HG02759 (cell line): ENCODE data around the gene DHX35.
"Not testable (repeated sequence)": the region's sequence is repeated elsewhere in the genome, so short reads cannot be mapped to it uniquely, and the experiment has no call there.

Experiments used
- ATAC-seq: cut with Tn5 transposase; IDR thresholded peaks from one replicate; pipeline ENCODE4 v1.9.1; 2021; ENCODE audit warnings: mild to moderate bottlenecking, moderate library complexity; ENCODE audit not compliant: unreplicated experiment

Gene DHX35

GRCh38 chr20:38975539-38976120 lies 13.5 kb downstream of the DHX35 start:
- ATAC-seq, result no peak

DNA sequence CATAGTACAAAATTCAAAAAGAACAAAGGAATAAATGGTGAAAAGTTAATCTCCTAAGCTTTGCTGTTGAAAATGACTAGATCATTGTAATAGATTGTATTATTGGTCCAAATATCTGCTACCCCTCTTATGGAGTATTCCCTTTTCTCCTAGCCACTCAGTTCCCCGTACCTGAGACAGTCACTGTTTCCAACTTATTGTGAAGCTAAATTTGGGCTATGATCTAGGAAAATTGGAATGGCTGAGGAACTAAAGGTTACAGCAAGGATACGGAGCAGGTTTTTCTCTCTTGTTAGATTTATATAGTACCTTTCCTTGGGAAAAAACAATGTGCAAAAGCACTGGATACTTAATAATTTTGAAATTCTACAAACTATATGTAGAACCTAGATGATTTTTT lies 17.3 kb downstream of the DHX35 start:
- no peak for ATAC-seq

DNA sequence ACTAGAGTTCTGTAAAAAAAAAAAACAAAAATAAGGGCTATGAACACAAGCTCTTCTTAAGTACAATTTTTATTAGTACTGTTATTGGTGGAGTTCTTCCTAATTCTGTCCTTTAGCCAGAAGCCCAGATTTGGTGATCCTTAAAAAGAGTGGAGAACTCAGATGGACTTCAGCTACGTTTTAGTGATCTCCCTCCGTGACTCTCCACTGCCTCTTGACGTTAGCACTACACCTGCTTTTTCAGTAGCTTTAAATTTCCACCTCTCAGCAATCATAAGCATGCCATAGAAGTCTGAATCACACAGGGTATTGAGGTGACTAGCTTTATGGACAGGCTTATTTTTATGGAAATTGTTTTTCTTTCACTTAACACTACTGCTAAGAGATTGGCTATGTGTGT lies 17.7 kb downstream of the DHX35 start:
- ATAC-seq, result no peak

DNA sequence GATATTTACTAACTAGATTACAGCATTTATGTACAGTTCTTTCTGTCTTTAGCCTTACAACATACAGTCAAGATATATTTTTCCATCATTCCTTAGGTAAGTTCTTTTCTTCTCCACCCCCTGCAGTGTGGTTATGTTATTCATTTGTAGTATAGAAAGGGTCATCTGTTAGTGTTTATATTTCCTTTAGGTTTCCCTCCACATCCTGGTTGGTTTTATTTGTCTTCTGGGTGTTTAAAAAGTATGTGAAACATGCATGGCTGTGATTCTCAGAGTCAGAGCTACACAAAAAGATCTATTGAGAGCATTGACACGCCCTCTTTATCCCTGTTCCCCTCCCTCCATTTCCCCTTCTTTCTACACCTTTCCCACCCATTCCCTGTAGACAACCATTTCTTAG lies 20.1 kb downstream of the DHX35 start:
- ATAC-seq, result no peak

- ATAC-seq, result no peak
Observed at GRCh38 chr20:38985060-38985459, 22.9 kb downstream of the DHX35 start.

DNA sequence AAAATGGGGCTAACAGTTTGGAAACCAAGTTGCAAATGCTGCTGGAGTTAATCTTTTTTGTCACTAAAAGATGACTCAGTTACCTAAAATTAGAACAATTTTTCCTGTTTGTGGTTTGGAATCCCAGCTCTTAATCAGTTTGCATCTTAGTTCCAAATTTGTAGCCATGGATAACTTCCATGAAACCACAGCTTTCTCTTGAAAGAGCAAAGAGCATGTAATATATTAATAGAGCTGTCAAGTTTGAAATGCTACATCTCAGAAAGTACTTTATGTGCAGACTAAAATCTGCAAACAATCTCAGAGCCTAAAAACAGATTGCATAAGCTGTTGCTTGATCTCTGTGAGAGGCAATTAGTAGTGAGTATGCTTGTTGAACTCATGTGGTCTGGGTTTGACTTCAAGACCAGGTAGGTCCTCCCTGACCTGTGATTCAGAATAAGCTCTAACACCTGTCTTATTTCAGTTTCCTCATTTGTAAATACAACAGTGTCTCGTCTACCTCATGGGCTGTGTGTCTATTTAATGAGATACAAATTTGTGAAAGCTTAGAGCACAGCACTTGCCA lies 23.5 kb downstream of the DHX35 start:
- no peak for ATAC-seq

DNA sequence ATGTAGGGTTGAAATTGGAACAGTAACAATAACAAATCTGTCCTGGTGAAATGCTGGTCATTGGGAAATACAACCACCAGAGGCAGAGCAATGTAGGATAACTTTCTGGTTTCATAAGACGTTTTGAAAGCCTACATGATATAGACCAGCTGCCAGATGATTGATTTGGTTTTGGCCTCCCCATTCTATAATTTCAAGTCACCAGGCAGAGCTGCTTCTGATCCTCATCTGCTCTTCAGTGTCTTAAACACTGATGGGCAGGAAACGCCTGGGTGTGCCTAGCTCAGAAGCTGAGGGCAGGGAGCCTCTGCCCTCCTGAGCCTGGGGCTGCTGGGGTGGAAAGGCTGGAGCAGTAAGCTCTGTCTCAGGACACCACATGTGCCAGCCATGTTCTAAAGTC lies 24.5 kb downstream of the DHX35 start:
- no peak for ATAC-seq

DNA sequence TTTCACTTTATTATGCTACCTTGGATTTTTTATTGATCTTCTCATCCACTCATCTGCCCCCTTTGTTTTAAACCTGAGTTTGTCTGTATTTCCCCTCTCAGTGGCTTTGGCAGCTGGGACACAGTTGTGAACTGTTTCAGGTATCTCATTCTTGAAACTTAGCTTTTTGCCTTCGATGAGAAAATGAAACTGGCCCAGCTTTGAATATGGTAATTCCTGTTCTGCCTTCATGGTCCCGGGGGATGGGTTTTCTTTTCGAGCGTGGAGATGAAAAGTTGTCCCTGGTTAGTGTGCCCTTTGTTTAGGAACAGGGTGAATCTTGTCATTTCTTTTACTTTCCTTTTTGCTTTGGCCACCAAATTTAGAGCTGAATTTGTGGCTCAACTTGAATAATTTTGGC lies 25.6 kb downstream of the DHX35 start:
- ATAC-seq, result peak; percentile 85

DNA sequence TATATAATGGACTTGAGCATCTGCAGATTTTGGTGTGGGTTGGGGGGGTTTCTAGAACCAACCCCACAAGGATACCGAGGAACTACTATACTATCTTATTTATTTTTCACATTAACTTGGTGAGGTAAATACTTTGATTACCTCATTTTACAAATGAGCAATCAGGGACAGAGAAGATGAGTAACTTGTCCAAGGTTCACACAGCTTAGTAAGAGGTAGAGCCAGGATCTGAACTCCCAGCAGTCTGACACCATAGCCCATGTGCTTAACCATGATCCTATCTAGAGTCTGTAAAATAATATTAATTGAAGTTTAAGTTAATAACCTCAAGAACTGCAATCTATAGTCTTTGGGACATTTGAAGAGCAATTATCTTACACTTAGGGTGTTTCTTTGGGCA lies 28.6 kb downstream of the DHX35 start:
- no peak for ATAC-seq

- no peak for ATAC-seq
Observed at GRCh38 chr20:38991814-38992704, 29.9 kb downstream of the DHX35 start.

GRCh38 chr20:38995536-38996044 lies 33.4 kb downstream of the DHX35 start:
- ATAC-seq, result no peak

DNA sequence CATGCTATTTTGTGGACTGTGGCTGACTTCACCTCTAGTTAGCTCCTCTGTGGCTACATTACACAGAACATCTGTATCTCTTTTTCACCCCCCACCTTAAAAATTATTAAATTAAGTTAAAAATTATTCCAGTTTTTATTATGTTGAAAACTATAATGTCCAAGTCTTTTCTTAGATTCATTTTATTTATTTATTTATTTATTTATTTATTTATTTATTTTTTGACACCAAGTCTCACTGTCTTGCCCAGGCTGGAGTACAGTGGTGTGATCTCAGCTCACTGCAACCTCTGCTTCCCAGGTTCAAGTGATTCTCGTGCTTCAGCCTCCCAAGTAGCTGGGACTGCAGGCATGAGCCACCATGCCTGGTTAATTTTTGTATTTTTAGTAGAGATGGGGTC lies 34.7 kb downstream of the DHX35 start:
- not testable (repeated sequence) for ATAC-seq

- ATAC-seq, result peak; percentile 84
Observed at GRCh38 chr20:38997622-38998021, 35.5 kb downstream of the DHX35 start.

DNA sequence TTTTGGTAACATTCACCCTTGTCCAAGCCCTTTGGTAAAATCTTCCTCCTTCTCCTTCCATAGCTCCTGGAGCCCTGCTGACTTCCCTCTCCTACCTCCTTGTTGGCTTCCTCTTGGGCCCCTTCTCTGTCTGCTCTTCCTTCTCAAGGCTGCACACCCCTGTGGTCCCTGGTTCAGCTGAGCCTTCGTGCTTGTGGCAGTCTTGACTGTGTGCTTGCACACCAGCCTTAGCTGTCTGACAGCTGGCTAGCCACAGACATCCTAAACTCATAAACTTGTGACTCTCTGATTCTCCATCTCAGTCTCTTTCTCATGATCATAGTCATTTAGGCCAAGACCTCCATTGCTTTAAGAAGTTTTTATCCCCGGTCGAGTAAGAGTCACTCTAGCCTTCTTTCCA lies 37.1 kb downstream of the DHX35 start:
- ATAC-seq, result no peak

DNA sequence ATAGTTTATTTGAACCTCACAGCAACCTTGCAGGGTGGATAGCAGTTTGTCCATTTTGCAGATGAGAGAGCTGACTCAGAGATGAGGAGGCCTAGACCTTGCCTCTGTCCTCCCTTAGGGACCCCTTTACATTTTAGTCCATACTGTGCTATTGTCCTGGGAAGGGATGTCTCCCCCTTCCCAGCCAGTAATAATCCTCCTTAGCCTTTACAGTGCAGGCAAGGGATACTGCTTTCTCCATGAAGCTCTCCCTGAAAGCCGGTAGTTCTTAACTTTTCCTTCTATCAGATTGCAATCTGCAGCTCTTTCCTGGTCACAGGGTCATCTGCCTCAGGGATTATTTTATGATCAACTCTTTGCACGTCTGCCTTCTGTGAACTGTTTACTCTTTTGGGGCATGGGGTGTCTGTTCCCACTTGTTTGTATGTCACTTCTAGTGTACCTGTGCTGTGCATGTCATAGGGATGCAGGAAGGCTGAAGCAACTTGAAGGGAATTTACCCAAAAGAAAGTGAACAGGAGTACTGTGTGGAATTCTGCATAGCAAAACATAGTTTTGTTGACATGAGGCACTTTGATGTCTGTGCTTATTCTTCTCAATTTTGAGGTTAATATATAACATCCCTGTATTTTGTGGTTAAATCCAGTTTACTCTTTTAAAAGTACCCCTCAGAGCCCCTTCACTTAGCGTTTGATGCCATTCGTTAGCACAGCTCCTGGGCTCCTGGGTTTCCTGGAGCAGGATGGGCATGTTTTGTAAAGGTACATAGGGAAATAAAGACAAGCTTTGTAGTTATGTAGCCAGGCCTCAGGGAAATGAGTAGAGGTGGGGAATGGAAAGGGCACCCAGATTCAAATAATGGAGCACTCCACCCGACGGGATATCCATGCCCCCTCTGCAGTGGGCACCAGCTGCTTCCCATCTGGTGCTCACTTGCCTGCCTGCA lies 38.1 kb downstream of the DHX35 start:
- ATAC-seq, result no peak

DNA sequence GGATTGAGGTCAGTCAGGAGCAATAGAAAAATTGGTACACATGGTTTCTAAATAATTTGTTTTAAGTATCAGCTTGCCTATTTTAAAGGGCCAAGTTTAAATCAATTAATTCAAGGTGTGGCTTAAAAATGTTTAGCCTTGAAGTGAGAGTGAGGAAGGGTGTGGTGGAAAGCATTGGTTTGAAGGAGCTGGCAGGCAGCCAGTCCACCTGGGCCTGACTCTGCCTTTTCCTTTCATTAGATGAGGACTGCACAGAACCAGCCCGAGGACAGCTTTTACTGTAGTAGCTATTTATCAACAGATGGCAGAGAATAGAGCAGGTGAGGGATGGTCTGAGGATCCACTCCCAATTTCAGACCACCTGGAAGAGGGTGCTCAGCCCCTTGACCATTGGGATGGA lies 42.4 kb downstream of the DHX35 start:
- ATAC-seq, result no peak

- ATAC-seq, result no peak
Observed at GRCh38 chr20:39009348-39009747, 47.2 kb downstream of the DHX35 start.

DNA sequence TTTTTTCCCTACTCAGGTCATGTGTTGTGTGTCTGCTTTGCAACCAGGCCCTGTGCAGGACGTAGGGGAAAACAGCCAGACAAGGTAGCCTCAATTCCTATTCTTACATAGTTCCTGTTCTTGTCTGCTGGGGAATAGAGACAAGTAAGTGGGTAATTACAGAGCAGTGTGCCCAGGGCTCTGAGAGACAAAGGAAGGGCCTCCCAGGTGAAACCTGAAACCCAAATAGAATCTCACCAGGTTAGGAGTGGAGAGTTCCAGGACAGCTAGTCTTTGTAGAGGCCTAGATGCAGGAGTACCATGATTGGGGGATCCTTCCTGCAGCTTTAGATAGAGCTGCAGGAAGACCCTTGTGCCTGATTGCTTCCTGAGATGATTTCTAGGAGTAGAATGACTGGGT lies 48.4 kb downstream of the DHX35 start:
- ATAC-seq, result no peak

DNA sequence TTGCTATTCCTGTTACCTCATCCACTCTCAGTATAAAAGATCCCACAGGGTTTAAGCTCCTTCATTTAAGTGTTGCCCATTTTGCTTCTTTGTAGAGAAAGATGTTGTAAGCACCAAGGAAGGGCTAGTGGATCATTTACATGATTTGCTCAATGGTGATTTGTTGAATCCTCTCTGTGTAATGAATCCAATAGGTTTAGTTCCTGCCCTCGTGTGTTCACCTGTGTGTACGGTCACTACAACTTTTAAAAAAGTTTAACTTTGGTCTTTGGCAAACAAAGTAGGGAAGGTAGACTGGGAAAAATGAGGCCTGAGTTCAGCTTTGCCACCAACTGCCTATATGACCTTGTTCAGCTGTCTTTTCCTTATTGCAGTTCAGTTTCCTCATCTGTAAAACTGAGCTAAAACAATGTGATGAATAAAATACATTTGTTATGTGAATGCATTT lies 51.5 kb downstream of the DHX35 start:
- ATAC-seq, result no peak

- ATAC-seq, result no peak
Observed at GRCh38 chr20:39016041-39016440, 53.9 kb downstream of the DHX35 start.

- no peak for ATAC-seq
Observed at GRCh38 chr20:39016506-39016905, 54.4 kb downstream of the DHX35 start.
